ENCODE measurements around the gene CFAP99.

Gene CFAP99

DNA sequence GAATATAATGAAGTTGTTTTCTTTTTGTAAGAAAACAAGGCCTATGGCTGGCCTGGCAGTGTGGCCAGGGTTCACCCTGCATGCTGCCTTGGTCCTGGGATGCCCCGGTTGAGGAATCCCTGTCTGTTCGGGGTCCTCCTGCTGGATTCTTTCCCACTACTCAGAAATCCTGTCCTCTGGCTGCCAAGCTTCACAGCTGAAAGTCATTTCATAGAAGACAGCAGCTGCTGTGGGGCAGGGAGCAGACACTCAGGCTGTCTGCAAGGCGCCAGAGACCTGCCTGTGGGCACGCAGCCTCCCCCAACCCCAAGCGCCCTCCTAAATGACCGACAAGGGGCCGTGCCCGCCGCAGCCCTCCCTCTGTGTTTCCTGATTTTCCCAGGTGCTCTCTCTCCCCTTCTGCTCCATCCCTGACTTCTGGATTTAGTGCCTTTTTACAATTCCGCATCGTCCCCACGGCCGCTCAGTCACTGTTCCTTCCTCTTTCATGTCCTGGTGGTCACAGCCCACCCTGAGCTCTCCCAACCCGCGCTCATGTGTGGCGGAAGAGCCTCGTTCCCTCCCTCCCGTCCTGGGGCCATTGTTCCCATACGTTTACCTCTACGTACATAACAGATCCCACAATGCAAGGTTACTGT is 27.9 kb upstream of the CFAP99 start:
- no peak for DNase-seq (ENCODE audit: low read depth in 2 of 2)

- no peak for DNase-seq (ENCODE audit: low read depth in 2 of 2)
Measured at GRCh38 chr4:2393353-2394270, 25.1 kb upstream of the CFAP99 start.

- no peak for DNase-seq (ENCODE audit: low read depth in 2 of 2)
Measured at GRCh38 chr4:2394528-2394927, 24.2 kb upstream of the CFAP99 start.

- DNase-seq (ENCODE audit: low read depth in 2 of 2) = no peak
Measured at GRCh38 chr4:2395038-2395437, 23.7 kb upstream of the CFAP99 start.

DNA sequence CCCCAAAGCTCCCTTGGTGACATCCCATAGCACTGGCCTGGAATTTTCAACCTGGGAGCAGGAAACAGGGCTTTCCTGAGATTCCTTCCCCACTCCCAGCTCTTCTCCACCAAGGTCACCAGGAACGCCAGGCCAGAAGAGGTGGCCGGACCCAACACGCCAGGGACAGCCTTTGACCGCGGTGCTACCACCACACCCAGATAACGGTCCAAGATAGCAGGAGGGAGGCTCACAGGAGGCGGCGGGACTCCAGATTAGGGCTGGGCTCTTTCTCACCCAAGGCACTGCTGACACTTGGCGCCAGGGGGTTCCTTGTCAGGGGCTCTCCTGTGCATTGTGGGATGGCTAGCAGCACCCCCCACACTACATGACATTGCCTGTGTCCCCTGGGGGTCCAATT is 23.2 kb upstream of the CFAP99 start:
- no peak for DNase-seq (ENCODE audit: low read depth in 2 of 2)

DNA sequence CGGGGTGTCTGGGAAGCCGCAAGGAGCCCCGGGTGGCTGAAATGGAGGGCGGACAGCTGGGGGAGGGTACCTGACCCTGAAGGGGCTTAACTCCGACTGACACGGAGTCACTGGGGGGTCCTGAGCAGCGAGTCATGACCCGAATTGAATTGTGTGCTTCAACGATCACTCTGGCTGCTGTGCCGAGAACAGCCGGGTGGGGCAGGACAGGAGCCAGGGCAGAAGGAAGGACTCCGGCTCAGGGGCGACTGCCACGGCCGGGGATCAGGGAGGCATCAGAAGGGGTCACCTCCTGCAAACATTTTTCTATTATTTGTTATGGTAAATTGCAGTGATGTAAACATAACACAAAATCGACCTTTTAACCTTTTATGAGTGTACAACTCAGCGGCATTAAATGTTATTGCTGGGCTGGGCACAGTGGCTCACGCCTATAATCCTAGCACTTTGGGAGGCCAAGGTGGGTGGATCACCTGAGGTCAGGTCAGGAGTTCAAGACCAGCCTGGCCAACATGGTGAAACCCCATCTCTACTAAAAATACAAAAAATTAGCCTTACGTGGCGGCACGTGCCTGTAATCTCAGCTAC is 21.9 kb upstream of the CFAP99 start:
- DNase-seq (ENCODE audit: low read depth in 2 of 2) = no peak

- DNase-seq (ENCODE audit: low read depth in 2 of 2) = no peak
Measured at GRCh38 chr4:2397596-2398379, 21.0 kb upstream of the CFAP99 start.

GRCh38 chr4:2399216-2399615 is 19.5 kb upstream of the CFAP99 start:
- no peak for DNase-seq (ENCODE audit: low read depth in 2 of 2)

GRCh38 chr4:2399631-2400190 is 19.0 kb upstream of the CFAP99 start:
- no peak for DNase-seq (ENCODE audit: low read depth in 2 of 2)

DNA sequence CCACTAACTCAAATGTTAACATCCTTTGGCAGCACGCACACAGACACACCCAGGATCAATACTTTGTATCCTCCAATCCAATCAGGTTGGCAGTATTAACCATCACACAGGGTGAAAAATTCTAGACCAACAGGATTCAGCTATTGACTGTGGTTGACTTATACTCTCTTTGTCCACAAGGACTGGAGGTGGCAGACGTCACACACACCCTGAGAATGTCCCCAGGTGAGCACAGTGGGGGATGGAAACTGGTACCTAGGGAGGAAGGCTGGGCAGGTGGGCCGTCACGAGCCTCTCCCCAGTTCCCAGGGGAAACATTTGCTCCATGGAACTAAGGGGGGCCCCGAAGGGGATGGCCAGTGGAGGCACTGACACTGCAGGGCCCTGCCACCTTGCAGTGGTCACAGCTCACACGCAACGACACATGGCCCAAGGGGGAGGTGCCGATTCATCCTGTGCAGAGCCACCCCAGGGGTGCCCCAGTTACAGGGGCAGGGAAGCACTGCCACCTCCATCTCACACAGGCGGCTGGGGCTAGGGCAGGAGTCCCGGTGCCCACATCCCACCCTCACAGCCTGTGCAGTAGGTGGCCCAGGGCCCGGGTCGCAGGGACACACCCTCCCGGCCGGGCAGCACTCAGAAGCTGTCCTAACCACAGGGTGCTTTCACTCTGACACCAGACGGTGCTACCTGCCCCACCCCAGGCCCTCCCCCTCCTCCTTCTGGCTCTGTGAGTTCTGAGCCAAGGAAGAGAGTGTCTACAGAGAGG is 17.7 kb upstream of the CFAP99 start:
- DNase-seq (ENCODE audit: low read depth in 2 of 2) = no peak

GRCh38 chr4:2401610-2401983 is 17.2 kb upstream of the CFAP99 start:
- DNase-seq (ENCODE audit: low read depth in 2 of 2) = no peak

GRCh38 chr4:2402048-2402842 is 16.5 kb upstream of the CFAP99 start:
- DNase-seq (ENCODE audit: low read depth in 2 of 2) = no peak

- no peak for DNase-seq (ENCODE audit: low read depth in 2 of 2)
Measured at GRCh38 chr4:2402941-2403340, 15.8 kb upstream of the CFAP99 start.

DNA sequence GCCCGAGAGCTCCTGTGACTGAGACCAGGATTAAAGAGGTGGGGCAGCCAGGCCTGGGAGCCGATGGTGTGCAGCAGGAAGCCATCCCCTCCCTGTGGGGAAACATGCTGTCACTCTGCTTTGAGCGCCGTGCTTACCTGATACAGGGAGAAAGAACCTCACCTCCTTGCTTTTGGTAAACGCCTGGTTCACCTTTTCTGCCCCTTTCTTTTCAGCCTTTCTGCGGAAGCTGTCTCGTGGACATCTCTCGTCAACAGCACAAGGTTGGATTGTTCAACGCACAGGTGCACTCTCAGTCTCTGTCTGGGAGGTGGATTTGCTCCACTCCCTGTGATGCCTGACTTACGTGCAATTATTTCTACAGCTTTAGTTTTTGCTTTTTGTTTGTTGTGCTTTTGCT is 12.3 kb upstream of the CFAP99 start:
- DNase-seq (ENCODE audit: low read depth in 2 of 2) = no peak

DNA sequence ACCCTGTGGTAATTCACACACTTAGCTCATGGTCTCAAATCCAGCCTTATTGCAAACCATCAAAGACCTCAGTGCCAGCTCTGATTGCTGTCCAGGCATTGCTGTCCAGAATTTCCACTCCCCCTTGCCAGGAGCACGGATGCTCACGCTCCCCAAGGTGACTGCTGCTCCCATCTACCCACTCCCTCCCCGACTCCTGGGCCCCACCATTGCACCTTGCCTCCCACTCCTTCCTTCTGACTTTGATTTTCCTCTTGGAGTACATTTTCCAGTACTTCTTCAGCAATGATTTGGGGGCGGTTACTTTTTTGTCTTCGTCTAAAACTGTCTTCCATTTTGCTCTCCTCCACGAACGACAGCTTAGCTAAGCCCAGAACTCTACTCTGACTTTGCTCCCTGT is 11.8 kb upstream of the CFAP99 start:
- no peak for DNase-seq (ENCODE audit: low read depth in 2 of 2)

DNA sequence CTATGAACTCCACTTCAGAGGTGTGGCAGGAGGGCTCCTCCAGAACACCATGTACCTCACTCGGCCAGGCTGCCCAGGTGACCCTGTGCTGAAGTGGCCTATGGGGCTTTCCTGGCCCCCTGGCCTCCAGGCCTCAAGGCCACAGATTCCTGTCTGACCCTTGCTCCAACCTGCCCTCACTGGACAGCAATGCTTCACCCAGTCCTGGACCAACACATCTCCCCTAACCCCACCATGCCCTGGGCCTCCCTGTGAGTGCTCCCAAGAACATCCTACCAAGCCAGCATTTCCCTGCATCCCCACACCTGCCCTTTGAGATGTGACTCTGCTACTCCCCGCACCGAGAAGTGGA is 10.8 kb upstream of the CFAP99 start:
- no peak for DNase-seq (ENCODE audit: low read depth in 2 of 2)

DNA sequence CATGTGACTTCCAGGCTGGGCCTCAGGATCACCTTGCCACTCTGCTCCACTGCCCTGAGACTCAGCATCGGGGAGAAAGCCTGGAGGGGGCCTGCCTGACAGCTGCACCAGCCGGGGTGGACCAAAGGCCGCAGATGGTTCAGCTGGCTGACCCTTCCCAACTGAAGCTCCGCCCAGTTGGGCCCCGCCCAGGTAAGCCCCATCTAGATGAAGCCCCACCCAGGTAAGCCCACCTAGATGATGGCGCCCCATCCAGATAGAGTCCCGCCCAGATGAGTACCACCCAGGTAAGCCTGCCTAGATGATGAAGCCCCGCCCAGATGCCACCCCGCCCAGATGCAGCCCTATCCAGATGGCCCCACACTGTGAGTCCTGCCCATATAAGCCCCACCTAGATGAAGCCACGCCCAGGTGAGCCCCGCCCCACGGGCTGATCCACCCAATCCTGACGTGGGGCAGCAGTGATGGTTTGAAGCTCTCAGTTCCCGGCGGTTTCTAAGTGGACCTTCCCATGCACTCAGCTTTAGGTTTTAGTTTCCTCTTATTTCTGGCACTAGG is 10.3 kb upstream of the CFAP99 start:
- no peak for DNase-seq (ENCODE audit: low read depth in 2 of 2)

GRCh38 chr4:2408976-2409375 is 9.8 kb upstream of the CFAP99 start:
- DNase-seq (ENCODE audit: low read depth in 2 of 2) = no peak

- no peak for DNase-seq (ENCODE audit: low read depth in 2 of 2)
Measured at GRCh38 chr4:2409381-2409783, 9.4 kb upstream of the CFAP99 start.

Data from stimulated activated CD4-positive, alpha-beta T cell treated with anti-CD3 and anti-CD28 coated beads, Interleukin-1b, Interleukin-23, amount 100 ng/mL, for 1 hour (primary cell).